HepG2 (cell line): ENCODE data around the gene NAV1. TPM values are rescaled to one million over a fixed set of nuclear protein-coding genes. Genes with fewer than 3 reads are reported as not detected.
A peak's percentile ranks its signal among the peaks of the same experiment; 100 is the strongest.

Experiments used
- ARID4A ChIP-seq: sonication (generic); formaldehyde crosslinking; IDR thresholded peaks from 2 replicates; pipeline ENCODE4 v1.5.0; 2020; ENCODE audit warnings: mild to moderate bottlenecking, missing genetic modification reagents, borderline replicate concordance
- DZIP1 ChIP-seq: sonication (generic); formaldehyde crosslinking; IDR thresholded peaks from 2 replicates; pipeline ENCODE4 v1.5.0; 2020; ENCODE audit warnings: mild to moderate bottlenecking, missing genetic modification reagents
- FOXC1 ChIP-seq: sonication (generic); formaldehyde crosslinking; IDR thresholded peaks from 2 replicates; pipeline ENCODE4 v1.8.0; 2022; ENCODE audit warnings: mild to moderate bottlenecking, missing genetic modification reagents, borderline replicate concordance
- HIC2 ChIP-seq: sonication (generic); formaldehyde crosslinking; IDR thresholded peaks from 2 replicates; pipeline ENCODE4 v1.9.0; 2022; ENCODE audit warnings: low read depth, missing genetic modification reagents
- KDM2A ChIP-seq: sonication (generic); formaldehyde crosslinking; IDR thresholded peaks from 2 replicates; pipeline ENCODE4 v1.4.0; 2020; ENCODE audit warnings: low read depth, missing genetic modification reagents, borderline replicate concordance
- KDM6A ChIP-seq: IDR thresholded peaks from 2 replicates; pipeline ENCODE4 v1.6.1; 2016; ENCODE audit warnings: low read depth
- MYC ChIP-seq: sonication (generic); formaldehyde crosslinking; IDR thresholded peaks from 2 replicates; pipeline ENCODE4 v1.9.0; 2021; ENCODE audit warnings: missing genetic modification reagents, borderline replicate concordance
- PATZ1 ChIP-seq: sonication (generic); formaldehyde crosslinking; IDR thresholded peaks from 2 replicates; pipeline ENCODE4 v1.4.0; 2020; ENCODE audit warnings: missing genetic modification reagents
- SATB2 ChIP-seq: sonication (generic); formaldehyde crosslinking; IDR thresholded peaks from 2 replicates; pipeline ENCODE4 v1.5.0; 2020; ENCODE audit warnings: missing genetic modification reagents
- ZBTB43 ChIP-seq: sonication (generic); formaldehyde crosslinking; conservative IDR thresholded peaks from 2 replicates; pipeline ENCODE4 v1.4.0; 2020; ENCODE audit warnings: missing genetic modification reagents
- ZNF260 ChIP-seq: sonication (generic); formaldehyde crosslinking; IDR thresholded peaks from 2 replicates; pipeline ENCODE4 v1.4.0; 2020; ENCODE audit warnings: missing genetic modification reagents, low read depth, mild to moderate bottlenecking, borderline replicate concordance
- ZNF512 ChIP-seq: sonication (generic); formaldehyde crosslinking; IDR thresholded peaks from 2 replicates; pipeline ENCODE4 v1.4.0; 2020; ENCODE audit warnings: mild to moderate bottlenecking, missing genetic modification reagents
- ZNF543 ChIP-seq: sonication (generic); formaldehyde crosslinking; IDR thresholded peaks from 2 replicates; pipeline ENCODE4 v1.4.0; 2020; ENCODE audit warnings: mild to moderate bottlenecking, missing genetic modification reagents
- ZNF576 ChIP-seq: sonication (generic); formaldehyde crosslinking; IDR thresholded peaks from 2 replicates; pipeline ENCODE4 v1.4.0; 2020; ENCODE audit warnings: mild to moderate bottlenecking, missing genetic modification reagents
- polyA plus RNA-seq, 8 experiments: library from polyadenylated mRNA; depleted of rRNA in 3 of 8; stranded (reverse) in 7 of 8; unstranded in 1 of 8; fragments of >200 nt; fragmentation: Illumina TruSeq in 4 of 8; extraction: Trizol in 4 of 8; gene quantifications; 2 replicates each; pipeline versions ENCODE4 v1.2.1 to v1.2.3, GENCODE V29; 2011 to 2016; ENCODE audit warnings: low read depth in 4 of 8, missing spikeins in 1 of 8, mixed read lengths in 1 of 8; ENCODE audit not compliant: insufficient read depth in 1 of 8
- total RNA-seq, 5 experiments: library from RNA; depleted of rRNA; stranded (reverse); fragments of >200 nt; fragmentation: Illumina TruSeq; extraction: Trizol; gene quantifications; 2 replicates each; pipeline ENCODE4 v1.2.3, GENCODE V29; 2016; ENCODE audit warnings: low read depth in 1 of 5

Gene NAV1
- total and polyA plus RNA-seq, 2 of the 13 experiments (the other 11 are each of a cell fraction or from before 2014, with no cell fraction given): not detected

- TF ChIP-seq PATZ1 (0 out of 2 replicates have a peak, but pooled peaks have one; percentile 13), KDM6A (no peak), ZNF576 (no peak), ZNF260 (CRISPR knock-in tag) (no peak), DZIP1 (CRISPR knock-in tag) (no peak), HIC2 (no peak), ZBTB43 (CRISPR knock-in tag) (no peak), SATB2 (no peak), KDM2A (CRISPR knock-in tag) (peak; percentile 45; the same call in 1 of the 2 replicates), MYC (CRISPR knock-in tag) (peak; percentile 33; the same call in 1 of the 2 replicates), FOXC1 (0 out of 2 replicates have a peak, but pooled peaks have one; percentile 35), ZNF543 (CRISPR knock-in tag) (no peak), ZNF512 (no peak), ARID4A (CRISPR knock-in tag) (no peak)
Observed at GRCh38 chr1:201559679-201560162, 20.8 kb downstream of the NAV1 start (continued).
